ENCODE results near the gene BCAR1.

BCAR1 gene

GRCh38 chr16:75251280-75252048 is at the start of gene BCAR1:
TSS of gene BCAR1 (minus strand) at chr16:75251624. CDS start at chr16:75251482, 142 bp downstream.
- Histone ChIP-seq H3K27me3 (ENCODE audit: insufficient read depth, low read length, poor library complexity) (peaks cover 7% of the 10 kb centered on the region), H3K79me2 (ENCODE audit: insufficient read depth, low read length) (no peaks in the 10 kb centered on the region), H3K36me3 (ENCODE audit: insufficient read depth, low read length) (no peaks in the 10 kb centered on the region), H3K4me1 (ENCODE audit: insufficient read depth, low read length) (no peaks in the 10 kb centered on the region), H2AFZ (ENCODE audit: low read depth, low read length) (no peak within 1 kb of the TSS), H3K4me2 (ENCODE audit: insufficient read depth, low read length) (no peak within 1 kb of the TSS), H3K9ac (ENCODE audit: low read depth, low read length) (no peak within 1 kb of the TSS), H3K9me3 (ENCODE audit: insufficient read depth, low read length, severe bottlenecking) (no peaks in the 10 kb centered on the region), H3K27ac (ENCODE audit: low read length) (no peak within 1 kb of the TSS), H4K20me1 (ENCODE audit: insufficient read depth, low read length) (peaks cover 5% of the 10 kb centered on the region; the same call in 1 of the 2 replicates), H3K4me3 (ENCODE audit: low read depth in 1 of 2, low read length in 2 of 2) (no peak within 1 kb of the TSS)
- TF ChIP-seq EZH2 (IDR thresholded peaks at IDR 0.05; ENCODE audit: borderline replicate concordance, low read depth, low read length, severe bottlenecking) (no peak), CTCF (IDR thresholded peaks at IDR 0.05; ENCODE audit: borderline replicate concordance, extremely low read depth, low read length, poor library complexity, severe bottlenecking) (no peak)
- no peak for ATAC-seq (ENCODE audit: insufficient read depth, low read depth)
- no peak for DNase-seq

- no peaks in the 10 kb centered on the region for H3K4me1 ChIP-seq (ENCODE audit: insufficient read depth, low read length)
- H3K9me3 ChIP-seq (ENCODE audit: insufficient read depth, low read length, severe bottlenecking), result no peaks in the 10 kb centered on the region
- DNase-seq (no peak), ATAC-seq (ENCODE audit: insufficient read depth, low read depth) (no peak)
- H3K4me2 ChIP-seq (ENCODE audit: insufficient read depth, low read length), result no peak overlapping the region
- H4K20me1 ChIP-seq (ENCODE audit: insufficient read depth, low read length), result peaks cover 22% of the 10 kb centered on the region
- TF ChIP-seq CTCF (IDR thresholded peaks at IDR 0.05; ENCODE audit: borderline replicate concordance, extremely low read depth, low read length, poor library complexity, severe bottlenecking), result no peak
- no peak for TF ChIP-seq EZH2 (IDR thresholded peaks at IDR 0.05; ENCODE audit: borderline replicate concordance, low read depth, low read length, severe bottlenecking)
- no peak overlapping the region for H2AFZ ChIP-seq (ENCODE audit: low read depth, low read length)
- no peak overlapping the region for H3K9ac ChIP-seq (ENCODE audit: low read depth, low read length)
- no peaks in the 10 kb centered on the region for H3K79me2 ChIP-seq (ENCODE audit: insufficient read depth, low read length)
- no peak overlapping the region for H3K27ac ChIP-seq (ENCODE audit: low read length)
- H3K36me3 ChIP-seq (ENCODE audit: insufficient read depth, low read length), result peaks cover 74% of the 10 kb centered on the region
- H3K4me3 ChIP-seq (ENCODE audit: low read depth in 1 of 2, low read length in 2 of 2), result no peak overlapping the region
- H3K27me3 ChIP-seq (ENCODE audit: insufficient read depth, low read length, poor library complexity), result no peaks in the 10 kb centered on the region
Measured at GRCh38 chr16:75298267-75298666, 46.8 kb upstream of the BCAR1 start.

- Histone ChIP-seq H3K4me1 (ENCODE audit: insufficient read depth, low read length) (no peaks in the 10 kb centered on the region), H3K79me2 (ENCODE audit: insufficient read depth, low read length) (no peaks in the 10 kb centered on the region), H3K27ac (ENCODE audit: low read length) (no peak overlapping the region), H3K4me2 (ENCODE audit: insufficient read depth, low read length) (no peak overlapping the region), H2AFZ (ENCODE audit: low read depth, low read length) (no peak overlapping the region), H3K9me3 (ENCODE audit: insufficient read depth, low read length, severe bottlenecking) (no peaks in the 10 kb centered on the region), H3K36me3 (ENCODE audit: insufficient read depth, low read length) (peaks cover 79% of the 10 kb centered on the region), H3K4me3 (ENCODE audit: low read depth in 1 of 2, low read length in 2 of 2) (no peak overlapping the region), H3K9ac (ENCODE audit: low read depth, low read length) (no peak overlapping the region), H3K27me3 (ENCODE audit: insufficient read depth, low read length, poor library complexity) (no peaks in the 10 kb centered on the region), H4K20me1 (ENCODE audit: insufficient read depth, low read length) (peaks cover 25% of the 10 kb centered on the region)
- DNase-seq, result no peak
- no peak for TF ChIP-seq EZH2 (IDR thresholded peaks at IDR 0.05; ENCODE audit: borderline replicate concordance, low read depth, low read length, severe bottlenecking)
- TF ChIP-seq CTCF (IDR thresholded peaks at IDR 0.05; ENCODE audit: borderline replicate concordance, extremely low read depth, low read length, poor library complexity, severe bottlenecking), result no peak
- ATAC-seq (ENCODE audit: insufficient read depth, low read depth), result no peak
Measured at GRCh38 chr16:75296606-75297005, 45.2 kb upstream of the BCAR1 start.

Data from DND-41 (cell line).